ENCODE data around the gene KLHL17.
"Not testable (repeated sequence)": the region's sequence is repeated elsewhere in the genome, so short reads cannot be mapped to it uniquely, and the experiment has no call there.

Gene KLHL17

DNA sequence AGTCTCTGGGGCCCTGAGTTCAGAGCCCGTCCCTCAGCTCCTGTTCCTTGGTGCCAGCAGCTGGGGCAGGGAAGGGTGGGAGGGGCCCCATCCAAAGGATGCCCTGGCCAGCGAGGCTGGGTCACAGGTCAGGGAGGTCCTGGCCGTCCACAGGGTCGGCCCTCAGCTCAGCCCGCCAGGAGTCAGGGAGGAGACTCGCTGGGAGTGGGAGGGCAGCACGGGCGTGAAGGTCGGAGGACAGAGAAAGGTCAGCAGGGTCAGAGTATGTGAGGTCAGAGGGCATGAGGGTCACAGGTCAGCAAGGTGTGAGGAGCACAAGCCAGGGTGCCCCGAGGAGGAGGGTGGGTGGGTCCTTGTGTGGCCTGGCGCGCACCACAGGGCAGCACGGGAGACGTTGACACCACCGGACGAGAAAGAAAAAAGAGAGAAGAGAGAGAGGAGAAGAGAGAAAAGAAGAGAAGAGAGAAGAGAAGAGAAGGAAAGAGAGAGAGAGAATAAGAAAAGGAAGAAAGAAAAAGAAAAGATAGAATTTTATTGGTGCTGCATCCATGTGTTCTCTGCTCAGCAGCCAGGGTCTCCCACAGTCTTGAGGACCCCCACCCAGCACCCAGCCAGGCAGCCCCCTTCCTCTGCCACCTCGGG, 14.4 kb downstream of the KLHL17 start:
- Histone ChIP-seq H3K36me3 (ENCODE audit: control insufficient read depth, low read length) (no peaks in the 10 kb centered on the region), H3K9me2 (replicated peaks; ENCODE audit: control insufficient read depth, low read length) (no peaks in the 10 kb centered on the region), H3K4me3 (ENCODE audit: low read length) (no peak overlapping the region), H3K9me3 (ENCODE audit: control insufficient read depth, insufficient read depth, low read length) (no peaks in the 10 kb centered on the region), H4K20me1 (ENCODE audit: control insufficient read depth, insufficient read depth, low read depth, low read length) (no peaks in the 10 kb centered on the region), H3K27me3 (ENCODE audit: control insufficient read depth, low read length) (no peaks in the 10 kb centered on the region), H3K4me1 (ENCODE audit: control insufficient read depth, low read length) (peaks cover 3% of the 10 kb centered on the region; the same call in 1 of the 2 replicates), H3K79me2 (ENCODE audit: control insufficient read depth, low read length) (no peaks in the 10 kb centered on the region), H3K27ac (ENCODE audit: low read depth, low read length) (no peak overlapping the region), H3F3A (ENCODE audit: control insufficient read depth, insufficient read depth) (no peaks in the 10 kb centered on the region), H3K4me2 (ENCODE audit: low read length) (no peak overlapping the region)
- TF ChIP-seq, protein P1, sequence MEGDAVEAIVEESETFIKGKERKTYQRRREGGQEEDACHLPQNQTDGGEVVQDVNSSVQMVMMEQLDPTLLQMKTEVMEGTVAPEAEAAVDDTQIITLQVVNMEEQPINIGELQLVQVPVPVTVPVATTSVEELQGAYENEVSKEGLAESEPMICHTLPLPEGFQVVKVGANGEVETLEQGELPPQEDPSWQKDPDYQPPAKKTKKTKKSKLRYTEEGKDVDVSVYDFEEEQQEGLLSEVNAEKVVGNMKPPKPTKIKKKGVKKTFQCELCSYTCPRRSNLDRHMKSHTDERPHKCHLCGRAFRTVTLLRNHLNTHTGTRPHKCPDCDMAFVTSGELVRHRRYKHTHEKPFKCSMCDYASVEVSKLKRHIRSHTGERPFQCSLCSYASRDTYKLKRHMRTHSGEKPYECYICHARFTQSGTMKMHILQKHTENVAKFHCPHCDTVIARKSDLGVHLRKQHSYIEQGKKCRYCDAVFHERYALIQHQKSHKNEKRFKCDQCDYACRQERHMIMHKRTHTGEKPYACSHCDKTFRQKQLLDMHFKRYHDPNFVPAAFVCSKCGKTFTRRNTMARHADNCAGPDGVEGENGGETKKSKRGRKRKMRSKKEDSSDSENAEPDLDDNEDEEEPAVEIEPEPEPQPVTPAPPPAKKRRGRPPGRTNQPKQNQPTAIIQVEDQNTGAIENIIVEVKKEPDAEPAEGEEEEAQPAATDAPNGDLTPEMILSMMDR (IDR thresholded peaks at IDR 0.05; ENCODE audit: low read depth, low read length, poor library complexity, severe bottlenecking), result no peak
- TF ChIP-seq EZH2phosphoT487 (IDR thresholded peaks at IDR 0.05; ENCODE audit: borderline replicate concordance, low read length), result no peak

DNA sequence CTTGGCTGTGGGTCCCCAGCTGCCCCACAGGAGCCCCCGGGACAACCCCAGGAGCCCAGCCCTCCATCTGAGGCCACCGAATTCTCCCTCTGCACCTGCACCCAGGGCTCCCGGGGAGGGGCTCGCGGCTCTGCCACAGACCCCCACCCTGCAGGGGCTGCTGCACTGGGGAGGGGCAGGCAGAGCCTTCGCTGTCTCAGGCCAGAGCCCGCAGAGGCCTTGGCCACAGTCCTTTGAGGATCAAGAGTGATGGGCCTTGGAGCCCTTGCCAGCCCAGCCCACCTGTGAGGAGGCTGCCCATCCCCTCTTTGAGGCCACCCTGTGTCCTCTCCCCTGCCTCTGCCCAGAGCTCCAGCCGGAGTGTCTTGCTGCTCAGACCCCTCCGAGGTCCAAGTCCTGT, 15.0 kb downstream of the KLHL17 start:
- no peak for TF ChIP-seq EZH2phosphoT487 (IDR thresholded peaks at IDR 0.05; ENCODE audit: borderline replicate concordance, low read length)
- TF ChIP-seq, protein P1 (IDR thresholded peaks at IDR 0.05; ENCODE audit: low read depth, low read length, poor library complexity, severe bottlenecking), result no peak
- no peaks in the 10 kb centered on the region for H3K79me2 ChIP-seq (ENCODE audit: control insufficient read depth, low read length)
- no peaks in the 10 kb centered on the region for H3F3A ChIP-seq (ENCODE audit: control insufficient read depth, insufficient read depth)
- no peak overlapping the region for H3K4me2 ChIP-seq (ENCODE audit: low read length)
- no peaks in the 10 kb centered on the region for H3K9me3 ChIP-seq (ENCODE audit: control insufficient read depth, insufficient read depth, low read length)
- no peaks in the 10 kb centered on the region for H3K36me3 ChIP-seq (ENCODE audit: control insufficient read depth, low read length)
- no peaks in the 10 kb centered on the region for H4K20me1 ChIP-seq (ENCODE audit: control insufficient read depth, insufficient read depth, low read depth, low read length)
- peaks cover 3% of the 10 kb centered on the region; the same call in 1 of the 2 replicates for H3K4me1 ChIP-seq (ENCODE audit: control insufficient read depth, low read length)
- H3K27ac ChIP-seq (ENCODE audit: low read depth, low read length), result no peak overlapping the region
- no peaks in the 10 kb centered on the region for H3K9me2 ChIP-seq (replicated peaks; ENCODE audit: control insufficient read depth, low read length)
- H3K27me3 ChIP-seq (ENCODE audit: control insufficient read depth, low read length), result no peaks in the 10 kb centered on the region
- no peak overlapping the region for H3K4me3 ChIP-seq (ENCODE audit: low read length)

GRCh38 chr1:975896-976683, 15.7 kb downstream of the KLHL17 start:
- Histone ChIP-seq H3K9me3 (ENCODE audit: control insufficient read depth, insufficient read depth, low read length) (no peaks in the 10 kb centered on the region), H3K36me3 (ENCODE audit: control insufficient read depth, low read length) (no peaks in the 10 kb centered on the region), H3K4me1 (ENCODE audit: control insufficient read depth, low read length) (peaks cover 3% of the 10 kb centered on the region; the same call in 1 of the 2 replicates), H3K4me3 (ENCODE audit: low read length) (no peak overlapping the region), H3K79me2 (ENCODE audit: control insufficient read depth, low read length) (no peaks in the 10 kb centered on the region), H4K20me1 (ENCODE audit: control insufficient read depth, insufficient read depth, low read depth, low read length) (no peaks in the 10 kb centered on the region), H3K27ac (ENCODE audit: low read depth, low read length) (no peak overlapping the region), H3F3A (ENCODE audit: control insufficient read depth, insufficient read depth) (no peaks in the 10 kb centered on the region), H3K27me3 (ENCODE audit: control insufficient read depth, low read length) (no peaks in the 10 kb centered on the region), H3K9me2 (replicated peaks; ENCODE audit: control insufficient read depth, low read length) (no peaks in the 10 kb centered on the region), H3K4me2 (ENCODE audit: low read length) (peak overlapping the region; percentile 44; the same call in 1 of the 2 replicates)
- TF ChIP-seq EZH2phosphoT487 (IDR thresholded peaks at IDR 0.05; ENCODE audit: borderline replicate concordance, low read length), result no peak
- TF ChIP-seq, protein P1 (IDR thresholded peaks at IDR 0.05; ENCODE audit: low read depth, low read length, poor library complexity, severe bottlenecking), result peak; percentile 58

- H3K27me3 ChIP-seq (ENCODE audit: control insufficient read depth, low read length); H3K27ac ChIP-seq (ENCODE audit: low read depth, low read length): not testable (repeated sequence)
Observed at GRCh38 chr1:976791-977190, 16.4 kb downstream of the KLHL17 start.

More at GRCh38 chr1:976791-977190, 16.4 kb downstream of the KLHL17 start:
- not testable (repeated sequence) for H3K9me2 ChIP-seq (replicated peaks; ENCODE audit: control insufficient read depth, low read length); H3K4me1 ChIP-seq (ENCODE audit: control insufficient read depth, low read length); H3K79me2 ChIP-seq (ENCODE audit: control insufficient read depth, low read length); H3F3A ChIP-seq (ENCODE audit: control insufficient read depth, insufficient read depth); H3K4me3 ChIP-seq (ENCODE audit: low read length); H3K9me3 ChIP-seq (ENCODE audit: control insufficient read depth, insufficient read depth, low read length); H4K20me1 ChIP-seq (ENCODE audit: control insufficient read depth, insufficient read depth, low read depth, low read length); H3K36me3 ChIP-seq (ENCODE audit: control insufficient read depth, low read length); H3K4me2 ChIP-seq (ENCODE audit: low read length)
